ENCODE data around the gene NT5C3A.

Gene NT5C3A

DNA sequence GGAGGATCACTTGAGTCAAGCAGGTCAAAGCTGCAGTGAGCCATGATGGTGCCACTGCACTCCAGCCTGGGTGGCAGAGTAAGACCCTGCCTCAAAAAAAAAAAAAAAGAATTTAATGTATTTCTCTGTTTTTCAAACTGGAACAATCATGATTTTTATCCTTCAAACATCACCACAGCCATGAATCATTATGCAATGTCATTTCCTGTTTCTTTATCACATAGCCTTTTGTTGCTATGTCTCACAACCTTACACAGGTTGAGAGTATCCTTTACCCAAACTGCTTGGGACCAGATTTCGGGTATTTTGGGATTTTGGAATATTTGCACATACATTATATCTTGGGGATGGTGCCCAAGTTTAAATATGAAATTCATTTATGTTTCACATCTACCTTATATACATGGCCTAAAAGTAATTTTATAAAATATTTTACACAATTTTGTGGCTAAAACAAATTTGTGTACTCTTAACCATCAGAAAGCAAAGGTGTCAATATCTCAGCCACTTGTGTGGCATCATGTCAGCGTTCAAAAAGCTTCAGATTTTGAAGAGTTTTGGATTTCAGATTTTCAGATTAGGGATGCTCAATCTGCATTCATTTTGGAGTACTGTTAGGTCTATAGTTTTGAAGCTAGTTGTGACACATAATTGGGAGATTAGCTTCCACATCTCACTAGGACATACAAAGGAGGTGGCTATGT is 8.2 kb downstream of the NT5C3A start:
- H3K4me3 ChIP-seq, result no peak overlapping the region
- H3K27me3 ChIP-seq, result no peaks in the 10 kb centered on the region
- H3K27ac ChIP-seq, result no peak overlapping the region
- intact Hi-C loops (cut with DNase I; ENCODE audit: low total_unique reads), result no loop called here
- H3K9me3 ChIP-seq, result no peaks in the 10 kb centered on the region
- peaks cover 0 to 11% (median 8%) of the 10 kb centered on the region in 4 donors for H3K4me1 ChIP-seq
- no peak for DNase-seq
- TF ChIP-seq, protein P1, sequence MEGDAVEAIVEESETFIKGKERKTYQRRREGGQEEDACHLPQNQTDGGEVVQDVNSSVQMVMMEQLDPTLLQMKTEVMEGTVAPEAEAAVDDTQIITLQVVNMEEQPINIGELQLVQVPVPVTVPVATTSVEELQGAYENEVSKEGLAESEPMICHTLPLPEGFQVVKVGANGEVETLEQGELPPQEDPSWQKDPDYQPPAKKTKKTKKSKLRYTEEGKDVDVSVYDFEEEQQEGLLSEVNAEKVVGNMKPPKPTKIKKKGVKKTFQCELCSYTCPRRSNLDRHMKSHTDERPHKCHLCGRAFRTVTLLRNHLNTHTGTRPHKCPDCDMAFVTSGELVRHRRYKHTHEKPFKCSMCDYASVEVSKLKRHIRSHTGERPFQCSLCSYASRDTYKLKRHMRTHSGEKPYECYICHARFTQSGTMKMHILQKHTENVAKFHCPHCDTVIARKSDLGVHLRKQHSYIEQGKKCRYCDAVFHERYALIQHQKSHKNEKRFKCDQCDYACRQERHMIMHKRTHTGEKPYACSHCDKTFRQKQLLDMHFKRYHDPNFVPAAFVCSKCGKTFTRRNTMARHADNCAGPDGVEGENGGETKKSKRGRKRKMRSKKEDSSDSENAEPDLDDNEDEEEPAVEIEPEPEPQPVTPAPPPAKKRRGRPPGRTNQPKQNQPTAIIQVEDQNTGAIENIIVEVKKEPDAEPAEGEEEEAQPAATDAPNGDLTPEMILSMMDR (IDR thresholded peaks at IDR 0.05), result no peak
- peaks cover 0 to 8% (median 0%) of the 10 kb centered on the region in 3 donors for H3K36me3 ChIP-seq

DNA sequence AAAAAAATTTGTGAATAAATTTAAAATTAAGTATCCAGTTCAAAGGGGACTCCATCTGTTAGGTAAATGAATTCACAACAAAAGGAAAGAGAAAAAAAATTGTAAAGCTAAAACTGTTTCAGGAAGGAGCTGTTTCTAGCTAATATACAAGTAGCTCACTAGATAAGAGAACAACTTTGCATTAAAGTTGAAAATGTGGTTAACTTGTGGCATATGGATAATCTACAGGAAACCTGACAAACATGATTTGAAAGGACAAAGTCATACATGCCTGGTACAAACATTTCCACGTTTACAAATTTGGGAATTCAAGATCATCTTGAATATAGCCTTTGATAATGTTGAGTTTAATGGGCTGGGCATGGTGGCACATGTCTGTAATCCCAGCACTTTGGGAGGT is 8.9 kb downstream of the NT5C3A start:
- H3K4me3 ChIP-seq, result no peak overlapping the region
- H3K36me3 ChIP-seq, result peaks cover 0 to 8% (median 0%) of the 10 kb centered on the region in 3 donors
- intact Hi-C loops (cut with DNase I; ENCODE audit: low total_unique reads), result no loop called here
- H3K27ac ChIP-seq, result no peak overlapping the region
- TF ChIP-seq, protein P1 (IDR thresholded peaks at IDR 0.05), result no peak
- DNase-seq, result no peak
- H3K4me1 ChIP-seq, result peaks cover 0 to 11% (median 8%) of the 10 kb centered on the region in 4 donors
- no peaks in the 10 kb centered on the region for H3K9me3 ChIP-seq
- H3K27me3 ChIP-seq, result no peaks in the 10 kb centered on the region

DNA sequence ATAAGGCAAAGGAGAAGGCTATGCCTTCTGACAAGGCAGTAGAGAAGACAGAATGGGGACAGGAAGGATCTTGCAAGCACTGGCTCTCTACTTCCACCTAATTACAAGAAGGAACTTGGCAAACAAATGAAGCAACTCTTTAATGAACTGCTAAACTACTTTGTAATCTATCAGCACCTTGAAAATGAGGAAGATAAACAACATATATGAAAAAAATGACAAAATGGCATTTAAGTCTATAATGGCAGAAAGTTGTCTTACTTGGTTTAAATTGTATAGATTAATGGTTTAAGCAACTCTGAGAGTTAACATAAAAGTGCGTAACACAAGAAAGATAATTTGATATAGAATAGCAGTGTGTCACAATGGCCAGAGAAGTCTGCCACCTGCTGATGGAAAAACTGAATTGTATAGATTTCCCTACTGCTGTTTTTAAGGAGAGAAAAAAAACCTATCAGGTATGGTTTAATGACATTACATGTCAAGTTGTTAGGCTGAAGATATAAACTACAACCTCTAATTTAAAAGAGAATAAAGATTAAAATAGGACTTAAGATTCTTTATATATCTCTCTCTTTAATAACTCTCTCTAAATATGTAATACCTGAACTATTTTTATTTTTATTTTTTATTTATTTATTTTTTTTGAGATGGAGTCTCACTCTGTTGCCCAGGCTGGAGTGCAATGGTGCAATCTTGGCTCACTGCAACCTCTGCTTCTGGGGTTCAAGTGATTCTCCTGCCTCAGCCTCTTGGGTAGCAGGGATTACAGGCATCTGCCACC is 11.8 kb downstream of the NT5C3A start:
- H3K4me1 ChIP-seq, result peaks cover 0 to 9% (median 8%) of the 10 kb centered on the region in 4 donors
- H3K27ac ChIP-seq, result no peak overlapping the region
- no peak for DNase-seq
- H3K9me3 ChIP-seq, result no peaks in the 10 kb centered on the region
- TF ChIP-seq, protein P1 (IDR thresholded peaks at IDR 0.05), result peak; percentile 45 to 56
- H3K36me3 ChIP-seq, result no peaks in the 10 kb centered on the region
- no peak overlapping the region for H3K4me3 ChIP-seq
- H3K27me3 ChIP-seq, result no peaks in the 10 kb centered on the region
- intact Hi-C loops (cut with DNase I; ENCODE audit: low total_unique reads), result no loop called here

DNA sequence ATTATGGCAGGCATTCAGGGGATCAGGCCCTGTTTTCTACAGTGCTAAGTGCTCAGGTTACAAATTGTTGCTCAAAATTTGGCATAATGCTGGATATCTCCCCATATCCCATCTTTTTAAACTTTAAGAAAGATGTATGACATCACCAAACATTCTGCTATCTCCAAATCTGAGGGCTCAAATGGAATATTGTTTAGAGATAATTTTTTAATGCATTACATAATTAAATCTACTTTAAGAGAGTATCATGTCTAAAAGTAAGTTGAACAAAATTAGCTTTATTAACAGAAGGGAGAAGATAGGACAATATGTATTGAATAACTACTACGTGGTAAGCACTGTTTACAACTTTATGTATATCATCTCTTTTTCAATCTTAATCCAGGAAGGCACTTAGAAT is 13.9 kb downstream of the NT5C3A start:
- Histone ChIP-seq H3K4me1 (peaks cover 0 to 16% (median 8%) of the 10 kb centered on the region in 4 donors), H3K9me3 (no peaks in the 10 kb centered on the region), H3K36me3 (no peaks in the 10 kb centered on the region), H3K4me3 (no peak overlapping the region), H3K27me3 (no peaks in the 10 kb centered on the region), H3K27ac (no peak overlapping the region)
- intact Hi-C loops (cut with DNase I; ENCODE audit: low total_unique reads), result no loop called here
- TF ChIP-seq, protein P1 (IDR thresholded peaks at IDR 0.05), result no peak
- no peak for DNase-seq

DNA sequence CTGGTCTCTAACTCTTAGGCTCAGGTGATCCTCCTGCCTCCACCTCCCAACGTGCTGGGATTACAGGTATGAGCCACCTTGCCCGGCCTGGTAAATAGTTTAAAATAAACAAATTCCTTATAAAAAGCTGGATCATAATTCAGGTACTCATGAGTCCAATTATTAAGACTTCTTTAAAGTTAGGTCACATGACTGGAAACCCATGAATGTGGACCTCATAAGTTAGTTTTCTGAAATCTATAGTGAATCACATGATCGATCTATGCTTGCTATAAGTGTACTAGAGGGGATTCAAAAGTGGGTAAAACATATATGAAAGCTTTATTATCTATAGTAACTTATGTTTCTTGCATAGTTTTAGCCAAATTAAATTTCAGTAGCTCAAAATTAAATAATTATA is 14.3 kb downstream of the NT5C3A start:
- TF ChIP-seq, protein P1 (IDR thresholded peaks at IDR 0.05), result no peak
- Histone ChIP-seq H3K27me3 (no peaks in the 10 kb centered on the region), H3K27ac (no peak overlapping the region), H3K9me3 (no peaks in the 10 kb centered on the region), H3K4me3 (no peak overlapping the region), H3K36me3 (no peaks in the 10 kb centered on the region), H3K4me1 (peaks cover 0 to 16% (median 10%) of the 10 kb centered on the region in 4 donors)
- intact Hi-C loops (cut with DNase I; ENCODE audit: low total_unique reads), result no loop called here
- no peak for DNase-seq
